HG02981 (cell line): ENCODE measurements around the gene LAPTM5.

Source experiments
- ATAC-seq: cut with Tn5 transposase; IDR thresholded peaks from one replicate; pipeline ENCODE4 v1.9.1; 2021; ENCODE audit warnings: mild to moderate bottlenecking, moderate library complexity; ENCODE audit not compliant: unreplicated experiment

The LAPTM5 gene

GRCh38 chr1:30732277-30732996 is 25.1 kb downstream of the LAPTM5 start:
- ATAC-seq, result no peak

- no peak for ATAC-seq
Measured at GRCh38 chr1:30731806-30732276, 25.7 kb downstream of the LAPTM5 start.

- no peak for ATAC-seq
Measured at GRCh38 chr1:30731109-30731805, 26.3 kb downstream of the LAPTM5 start.

GRCh38 chr1:30730346-30731108 is 27.0 kb downstream of the LAPTM5 start:
- ATAC-seq, result no peak

- no peak for ATAC-seq
Measured at GRCh38 chr1:30729901-30730300, 27.7 kb downstream of the LAPTM5 start.

GRCh38 chr1:30728832-30729638 is 28.5 kb downstream of the LAPTM5 start:
- ATAC-seq, result no peak

DNA sequence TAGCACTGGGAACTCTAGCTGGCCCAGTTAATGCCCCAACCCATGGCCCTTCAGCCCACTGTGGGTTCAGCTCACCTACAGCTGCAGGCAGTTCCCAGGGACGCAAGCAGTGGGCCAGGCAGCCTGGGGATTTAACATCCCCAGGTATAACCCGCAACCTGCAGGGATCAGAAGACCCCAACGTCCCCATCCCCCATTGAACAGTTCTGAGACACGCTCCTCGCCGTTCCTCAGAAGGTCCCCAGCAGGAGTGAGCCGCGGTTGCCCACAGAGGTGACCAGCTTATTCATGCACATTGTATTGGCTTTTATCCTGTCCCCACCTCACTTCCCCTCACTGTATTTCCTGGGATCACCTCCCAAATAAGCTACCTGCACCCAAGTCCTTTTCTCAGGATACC is 29.2 kb downstream of the LAPTM5 start:
- ATAC-seq, result no peak

DNA sequence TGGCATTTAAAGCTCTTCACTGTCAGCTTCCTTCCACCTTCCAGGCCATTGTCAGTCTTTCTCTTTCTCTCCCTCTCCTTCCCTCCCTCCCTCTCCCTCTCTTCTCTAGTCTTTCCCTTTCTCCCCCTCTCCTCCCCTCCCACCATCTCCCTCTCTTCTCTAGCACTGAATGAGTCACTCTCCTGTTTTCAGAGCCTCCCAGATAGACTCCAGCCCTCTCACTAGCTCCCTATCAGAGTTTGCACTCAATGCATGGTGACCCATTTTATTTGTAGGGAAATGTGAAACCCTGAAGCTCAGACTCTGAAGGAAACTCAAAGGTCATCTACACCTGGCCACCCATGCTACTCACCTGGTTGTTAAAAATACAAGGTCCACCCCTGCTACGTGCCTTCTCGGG is 29.8 kb downstream of the LAPTM5 start:
- ATAC-seq, result no peak

- no peak for ATAC-seq
Measured at GRCh38 chr1:30726773-30727684, 30.5 kb downstream of the LAPTM5 start.

DNA sequence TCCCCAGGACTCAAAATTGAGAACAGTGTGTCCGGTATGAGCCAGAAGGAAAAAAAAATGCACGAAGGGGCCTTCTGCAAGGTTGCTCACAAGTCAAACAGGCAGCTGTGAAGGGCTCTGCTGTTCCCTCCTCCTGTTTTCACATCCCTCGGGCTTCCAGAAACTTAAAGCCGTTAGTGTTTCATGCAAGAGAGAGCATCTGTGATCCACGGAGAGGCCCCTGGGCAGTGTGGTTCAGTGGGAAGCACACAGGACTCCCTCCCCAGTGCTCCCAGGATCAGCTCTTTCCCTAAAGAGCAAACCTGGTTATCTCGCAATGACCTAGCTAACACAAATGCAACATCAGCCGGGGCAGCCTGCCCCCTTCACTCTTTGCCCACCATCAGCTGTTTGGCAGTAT is 31.3 kb downstream of the LAPTM5 start:
- ATAC-seq, result no peak

GRCh38 chr1:30725450-30726095 is 32.0 kb downstream of the LAPTM5 start:
- no peak for ATAC-seq

- no peak for ATAC-seq
Measured at GRCh38 chr1:30724655-30725421, 32.7 kb downstream of the LAPTM5 start.

DNA sequence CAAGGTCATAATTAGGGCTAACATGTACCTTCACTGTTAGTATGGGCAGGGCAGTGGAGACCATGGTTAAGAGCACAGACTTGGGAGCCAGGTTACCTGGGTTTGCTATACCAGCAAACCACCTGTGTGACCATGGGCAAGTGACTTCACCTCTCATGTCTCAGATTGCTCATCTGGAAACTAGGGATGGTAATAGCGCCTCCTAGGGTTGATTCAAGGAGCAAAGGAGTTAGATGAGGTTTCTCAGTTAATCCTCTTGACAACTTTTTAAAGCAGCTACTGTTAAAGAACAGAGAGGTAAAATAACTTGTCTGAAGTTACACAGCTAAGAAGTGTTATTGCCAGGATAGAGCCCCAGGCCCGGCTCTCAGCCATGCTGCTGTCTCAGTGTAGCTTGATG is 33.4 kb downstream of the LAPTM5 start:
- ATAC-seq, result no peak

DNA sequence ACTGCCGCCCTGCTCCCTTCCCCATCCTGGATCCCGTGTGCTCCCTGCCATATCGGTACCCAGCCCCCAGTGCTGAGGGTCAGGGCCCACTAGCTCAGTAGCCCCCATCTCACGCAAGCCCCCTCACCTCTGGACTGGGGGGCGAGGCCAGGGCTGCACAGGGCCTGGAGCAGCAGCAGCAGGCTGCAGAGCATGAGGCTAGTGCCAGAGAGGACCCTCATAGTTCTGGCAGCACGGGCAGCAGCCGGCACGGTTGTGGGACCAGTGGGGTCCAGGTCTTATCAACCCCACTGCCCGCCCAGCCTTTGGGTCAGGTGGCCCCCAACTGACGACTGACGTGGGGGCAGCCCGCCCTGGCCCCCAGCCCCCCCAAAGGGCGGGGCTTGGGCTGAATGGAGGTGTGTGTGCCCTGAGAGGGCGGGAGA is 34.2 kb downstream of the LAPTM5 start, which contains the start of gene MATN1:
MATN1 (minus strand) TSS at position 255 of the 425 bp plus-strand sequence; CDS start at position 221, 34 bp downstream.
- ATAC-seq, result no peak

DNA sequence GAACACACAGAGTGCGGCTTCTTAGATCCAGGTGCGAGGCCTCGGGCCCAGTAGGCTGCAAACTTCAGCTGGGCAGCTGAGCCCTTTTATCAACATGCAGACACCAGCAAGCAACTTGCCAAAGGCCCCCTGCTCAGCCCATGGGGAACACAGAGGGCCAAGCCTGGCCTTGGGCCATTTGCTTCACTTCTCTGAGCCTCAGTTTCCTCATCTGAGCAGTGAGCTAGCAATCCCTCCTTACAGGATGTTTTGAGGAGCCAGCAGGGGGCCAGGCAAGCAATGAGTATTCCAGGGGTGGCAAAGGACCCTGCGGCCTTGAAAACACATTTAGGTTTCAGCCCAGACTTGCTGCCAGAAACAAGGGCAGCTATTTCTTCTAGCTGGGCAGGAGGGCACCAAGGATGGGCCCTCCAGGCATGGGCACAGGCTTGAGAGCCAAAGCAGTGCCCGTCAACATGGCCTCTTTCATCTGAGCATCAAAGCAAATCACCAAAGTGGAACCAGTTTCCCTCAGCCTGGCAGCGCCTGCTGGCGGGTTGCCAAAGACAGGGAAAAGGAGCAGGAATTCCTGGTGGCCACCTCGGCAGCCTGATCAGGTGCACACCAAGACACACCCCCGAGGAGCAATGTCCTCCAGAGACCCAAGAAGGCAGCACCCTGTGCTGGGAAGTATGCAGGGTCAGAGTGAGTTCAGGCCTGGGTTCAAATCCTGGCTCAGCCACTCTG is 35.6 kb downstream of the LAPTM5 start:
- ATAC-seq, result no peak

DNA sequence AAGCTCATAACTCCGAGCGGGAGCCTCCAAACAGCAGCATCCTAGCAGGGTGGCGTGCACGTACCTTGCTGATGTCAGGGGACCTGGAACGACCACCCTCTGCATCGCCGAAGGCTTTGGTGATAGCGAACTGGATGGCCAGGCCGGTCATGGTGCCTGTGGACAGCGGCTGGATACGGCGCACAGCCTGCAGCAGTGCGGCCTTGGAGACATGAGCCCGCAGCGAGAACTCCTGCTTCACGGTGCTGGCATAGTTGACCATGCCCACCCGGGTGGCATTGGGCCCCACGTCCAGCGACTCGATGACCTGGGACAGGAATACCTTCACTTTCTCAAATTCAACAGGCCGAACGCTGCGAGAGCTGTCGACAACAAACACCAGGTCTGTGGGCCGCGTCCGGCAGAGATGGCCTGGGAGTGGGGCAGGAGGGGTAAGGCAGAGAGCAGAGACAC is 36.2 kb downstream of the LAPTM5 start:
- ATAC-seq, result no peak
